Measurements from ENCODE around the gene EPHA8. TPM values are rescaled to one million over a fixed set of nuclear protein-coding genes. Genes with fewer than 3 reads are reported as not detected.

EPHA8 gene
- total and polyA plus RNA-seq, 4 donors: not detected

DNA sequence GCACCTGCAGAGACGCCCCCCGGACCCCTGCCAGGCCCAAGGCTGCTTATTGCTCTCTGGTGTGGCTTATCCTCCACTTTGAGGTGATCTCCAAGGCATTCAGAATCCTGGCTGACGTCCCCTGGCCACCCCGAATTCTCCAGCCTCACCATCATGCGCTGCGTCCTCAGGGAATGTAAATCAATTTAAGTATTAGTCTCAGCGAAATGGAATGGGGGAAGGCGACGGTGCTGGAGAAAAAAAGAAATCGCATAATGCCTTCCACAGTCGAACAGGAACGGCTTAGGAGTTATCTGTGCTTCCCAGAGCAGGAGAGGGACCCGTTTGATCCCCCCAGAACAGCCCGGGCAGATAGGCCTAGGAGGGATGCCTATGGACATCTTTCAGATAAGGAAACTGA lies 2.9 kb downstream of the EPHA8 start:
- no peak for DNase-seq (ENCODE audit: low spot score)
- Histone ChIP-seq H3K36me3 (ENCODE audit: control insufficient read depth in 4 of 4, insufficient read depth in 3 of 4, low read depth in 1 of 4, low read length in 3 of 4) (no peaks in the 10 kb centered on the region), H3K27me3 (ENCODE audit: control insufficient read depth in 4 of 4, insufficient read depth in 4 of 4, low read length in 3 of 4) (peaks cover 2 to 11% (median 8%) of the 10 kb centered on the region in 4 donors), H3K27ac (ENCODE audit: low read depth in 1 of 2, low read length in 2 of 2) (no peak overlapping the region), H3K9me3 (ENCODE audit: control insufficient read depth in 4 of 4, low read length in 3 of 4) (no peaks in the 10 kb centered on the region), H3K4me1 (ENCODE audit: control insufficient read depth in 4 of 4, insufficient read depth in 4 of 4, low read length in 3 of 4) (peaks cover 0 to 11% (median 1%) of the 10 kb centered on the region in 4 donors), H3K4me3 (ENCODE audit: low read depth in 1 of 3, low read length in 3 of 3) (no peak overlapping the region), H3K9ac (ENCODE audit: low read depth in 1 of 2, low read length in 2 of 2) (no peak overlapping the region)
- no peak for TF ChIP-seq FOXA1 (IDR thresholded peaks at IDR 0.05)
- 76% methylated on average over 14 of the region's 14 CpGs for WGBS

GRCh38 chr1:22567197-22567596 lies 3.9 kb downstream of the EPHA8 start:
- H3K27me3 ChIP-seq (ENCODE audit: control insufficient read depth in 4 of 4, insufficient read depth in 4 of 4, low read length in 3 of 4): peaks cover 0 to 11% (median 8%) of the 10 kb centered on the region in 4 donors
- no peak for DNase-seq (ENCODE audit: low spot score)
- 51% methylated on average over 14 of the region's 14 CpGs for WGBS
- no peak overlapping the region for H3K9ac ChIP-seq (ENCODE audit: low read depth in 1 of 2, low read length in 2 of 2)
- H3K4me3 ChIP-seq (ENCODE audit: low read depth in 1 of 3, low read length in 3 of 3): no peak overlapping the region
- no peaks in the 10 kb centered on the region for H3K36me3 ChIP-seq (ENCODE audit: control insufficient read depth in 4 of 4, insufficient read depth in 3 of 4, low read depth in 1 of 4, low read length in 3 of 4)
- H3K27ac ChIP-seq (ENCODE audit: low read depth in 1 of 2, low read length in 2 of 2): no peak overlapping the region
- peaks cover 0 to 11% (median 1%) of the 10 kb centered on the region in 4 donors for H3K4me1 ChIP-seq (ENCODE audit: control insufficient read depth in 4 of 4, insufficient read depth in 4 of 4, low read length in 3 of 4)
- H3K9me3 ChIP-seq (ENCODE audit: control insufficient read depth in 4 of 4, low read length in 3 of 4): no peaks in the 10 kb centered on the region
- TF ChIP-seq CTCF (IDR thresholded peaks at IDR 0.05; ENCODE audit: low read depth, low read length, missing input control): no peak
- TF ChIP-seq, protein P1, sequence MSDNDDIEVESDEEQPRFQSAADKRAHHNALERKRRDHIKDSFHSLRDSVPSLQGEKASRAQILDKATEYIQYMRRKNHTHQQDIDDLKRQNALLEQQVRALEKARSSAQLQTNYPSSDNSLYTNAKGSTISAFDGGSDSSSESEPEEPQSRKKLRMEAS (IDR thresholded peaks at IDR 0.05): no peak

DNA sequence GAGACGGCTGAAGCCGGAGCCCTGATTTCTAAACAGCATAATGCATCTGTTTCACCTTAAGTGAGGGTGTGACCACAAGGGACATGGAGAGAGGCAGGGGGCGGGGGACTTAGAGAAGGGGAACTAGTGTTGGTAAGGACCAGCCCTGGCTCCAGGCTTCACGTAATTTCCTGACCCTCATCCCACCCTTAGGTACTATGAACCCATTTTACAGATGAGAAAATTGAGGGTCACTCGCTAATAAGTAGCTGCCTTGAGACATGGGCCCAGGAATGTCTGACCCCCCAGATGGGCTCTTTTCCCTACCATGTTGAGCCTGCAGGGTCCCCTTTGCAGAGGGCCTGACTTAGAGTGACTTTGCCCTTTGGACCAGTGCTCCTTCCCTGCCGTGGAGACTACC lies 4.7 kb downstream of the EPHA8 start:
- no peak overlapping the region for H3K4me3 ChIP-seq (ENCODE audit: low read depth in 1 of 3, low read length in 3 of 3)
- H3K4me1 ChIP-seq (ENCODE audit: control insufficient read depth in 4 of 4, insufficient read depth in 4 of 4, low read length in 3 of 4): peaks cover 0 to 7% (median 1%) of the 10 kb centered on the region in 4 donors
- DNase-seq (ENCODE audit: low spot score): no peak
- no peak overlapping the region for H3K27ac ChIP-seq (ENCODE audit: low read depth in 1 of 2, low read length in 2 of 2)
- H3K36me3 ChIP-seq (ENCODE audit: control insufficient read depth in 4 of 4, insufficient read depth in 3 of 4, low read depth in 1 of 4, low read length in 3 of 4): no peaks in the 10 kb centered on the region
- no peak overlapping the region for H3K9ac ChIP-seq (ENCODE audit: low read depth in 1 of 2, low read length in 2 of 2)
- H3K9me3 ChIP-seq (ENCODE audit: control insufficient read depth in 4 of 4, low read length in 3 of 4): no peaks in the 10 kb centered on the region
- TF ChIP-seq FOXA2 (IDR thresholded peaks at IDR 0.05) (no peak), ATF3 (IDR thresholded peaks at IDR 0.05) (no peak), YY1 (IDR thresholded peaks at IDR 0.05) (no peak), GABPA (IDR thresholded peaks at IDR 0.05 in 1 of 2, conservative IDR thresholded peaks at IDR 0.05 in 1 of 2) (no peak), NR2F2 (IDR thresholded peaks at IDR 0.05) (no peak), REST (IDR thresholded peaks at IDR 0.05) (no peak), HNF4G (IDR thresholded peaks at IDR 0.05) (no peak), RXRA (IDR thresholded peaks at IDR 0.05) (no peak), FOXA1 (IDR thresholded peaks at IDR 0.05) (no peak), TAF1 (conservative IDR thresholded peaks at IDR 0.05) (no peak), RAD21 (IDR thresholded peaks at IDR 0.05) (no peak), CTCF (IDR thresholded peaks at IDR 0.05; ENCODE audit: low read depth, low read length, missing input control) (no peak)
- WGBS: 63% methylated on average over 6 of the region's 6 CpGs
- H3K27me3 ChIP-seq (ENCODE audit: control insufficient read depth in 4 of 4, insufficient read depth in 4 of 4, low read length in 3 of 4): peaks cover 0 to 8% (median 3%) of the 10 kb centered on the region in 4 donors

Measured in liver (tissue), 9 donors.